NT2/D1 (cell line): ENCODE measurements around the gene ANKRD31.

Source experiments
- SUZ12 ChIP-seq: IDR thresholded peaks from 2 replicates; pipeline ENCODE4 v1.6.1; 2011; ENCODE audit not compliant: insufficient read length, insufficient read depth; ENCODE audit errors: extremely low read depth
- YY1 ChIP-seq: IDR thresholded peaks from 2 replicates; pipeline ENCODE4 v1.6.1; 2011; ENCODE audit not compliant: insufficient read length, insufficient read depth
- ZNF274 ChIP-seq: IDR thresholded peaks from 2 replicates; pipeline ENCODE4 v1.6.1; 2011; ENCODE audit warnings: mild to moderate bottlenecking, low read depth, low read length

- TF ChIP-seq YY1: no peak
- TF ChIP-seq SUZ12: no peak
- TF ChIP-seq ZNF274: no peak
Observed at GRCh38 chr5:75130818-75131349, 105.8 kb downstream of the ANKRD31 start.
